ENCODE data around the gene KRTAP10-1.

The KRTAP10-1 gene

GRCh38 chr21:44527983-44528633 lies 11.9 kb downstream of the KRTAP10-1 start:
- DNase-seq (ENCODE audit: low read depth in 2 of 2): no peak

- no peak for DNase-seq (ENCODE audit: low read depth in 2 of 2)
Observed at GRCh38 chr21:44527156-44527982, 12.6 kb downstream of the KRTAP10-1 start.

- no peak for DNase-seq (ENCODE audit: low read depth in 2 of 2)
Observed at GRCh38 chr21:44526096-44526997, 13.6 kb downstream of the KRTAP10-1 start.

- no peak for DNase-seq (ENCODE audit: low read depth in 2 of 2)
Observed at GRCh38 chr21:44525391-44526095, 14.5 kb downstream of the KRTAP10-1 start.

GRCh38 chr21:44524414-44525371 lies 15.3 kb downstream of the KRTAP10-1 start:
- DNase-seq (ENCODE audit: low read depth in 2 of 2): no peak

GRCh38 chr21:44523567-44524413 lies 16.2 kb downstream of the KRTAP10-1 start:
- DNase-seq (ENCODE audit: low read depth in 2 of 2): no peak

GRCh38 chr21:44522753-44523204 lies 17.2 kb downstream of the KRTAP10-1 start:
- no peak for DNase-seq (ENCODE audit: low read depth in 2 of 2)

GRCh38 chr21:44521928-44522752 lies 17.9 kb downstream of the KRTAP10-1 start:
- no peak for DNase-seq (ENCODE audit: low read depth in 2 of 2)

GRCh38 chr21:44521301-44521927 lies 18.6 kb downstream of the KRTAP10-1 start:
- DNase-seq (ENCODE audit: low read depth in 2 of 2): no peak

GRCh38 chr21:44520326-44521300 lies 19.4 kb downstream of the KRTAP10-1 start:
- no peak for DNase-seq (ENCODE audit: low read depth in 2 of 2)

- DNase-seq (ENCODE audit: low read depth in 2 of 2): no peak
Observed at GRCh38 chr21:44519346-44520325, 20.4 kb downstream of the KRTAP10-1 start.

GRCh38 chr21:44518686-44519085 lies 21.3 kb downstream of the KRTAP10-1 start:
- DNase-seq (ENCODE audit: low read depth in 2 of 2): no peak

- no peak for DNase-seq (ENCODE audit: low read depth in 2 of 2)
Observed at GRCh38 chr21:44517175-44517899, 22.7 kb downstream of the KRTAP10-1 start.

- no peak for DNase-seq (ENCODE audit: low read depth in 2 of 2)
Observed at GRCh38 chr21:44516828-44517174, 23.2 kb downstream of the KRTAP10-1 start.

GRCh38 chr21:44516342-44516741 lies 23.7 kb downstream of the KRTAP10-1 start:
- DNase-seq (ENCODE audit: low read depth in 2 of 2): no peak

All from activated CD4-positive, alpha-beta T cell treated with anti-CD3 and anti-CD28 coated beads for 24 hours (primary cell).